ENCODE measurements around the gene IGSF8.
"Not testable (repeated sequence)": the region's sequence is repeated elsewhere in the genome, so short reads cannot be mapped to it uniquely, and the experiment has no call there.

Gene IGSF8

GRCh38 chr1:160064746-160065145, 33.7 kb downstream of the IGSF8 start:
- DNase-seq: no peak

- peak in 1 of 3 donors; percentile 29 for DNase-seq
Observed at GRCh38 chr1:160064164-160064563, 34.3 kb downstream of the IGSF8 start.

GRCh38 chr1:160063176-160063575, 35.2 kb downstream of the IGSF8 start:
- DNase-seq: peak in 2 of 3 donors; percentile 35 to 38

- DNase-seq: no peak
Observed at GRCh38 chr1:160062230-160062532, 36.2 kb downstream of the IGSF8 start.

- no peak for DNase-seq
Observed at GRCh38 chr1:160061369-160062229, 36.8 kb downstream of the IGSF8 start.

- no peak for DNase-seq
Observed at GRCh38 chr1:160058087-160058486, 40.3 kb downstream of the IGSF8 start.

- peak in 1 of 3 donors; percentile 35 for DNase-seq
Observed at GRCh38 chr1:160056648-160057169, 41.7 kb downstream of the IGSF8 start.

GRCh38 chr1:160053548-160054365, 44.7 kb downstream of the IGSF8 start:
- no peak for DNase-seq

GRCh38 chr1:160052936-160053335, 45.5 kb downstream of the IGSF8 start:
- no peak for DNase-seq

GRCh38 chr1:160050619-160051018, 47.8 kb downstream of the IGSF8 start:
- no peak for DNase-seq

GRCh38 chr1:160050182-160050581, 48.2 kb downstream of the IGSF8 start:
- DNase-seq: not testable (repeated sequence)

- no peak for DNase-seq
Observed at GRCh38 chr1:160049101-160049500, 49.3 kb downstream of the IGSF8 start.

GRCh38 chr1:160048335-160048734, 50.1 kb downstream of the IGSF8 start:
- DNase-seq: no peak

GRCh38 chr1:160047111-160047991, 51.1 kb downstream of the IGSF8 start:
- peak in 1 of 3 donors; percentile 11 for DNase-seq

- DNase-seq: peak; percentile 70 to 79 (median 75)
Observed at GRCh38 chr1:160046494-160047110, 51.8 kb downstream of the IGSF8 start.

GRCh38 chr1:160045653-160046052, 52.8 kb downstream of the IGSF8 start:
- DNase-seq: no peak

- DNase-seq: no peak
Observed at GRCh38 chr1:160043543-160043942, 54.9 kb downstream of the IGSF8 start.

Data from suppressor macrophage treated with lipopolysaccharide for 1 hour (primary cell).